ENCODE data around the gene SOCS7.
A peak's percentile ranks its signal among the peaks of the same experiment; 100 is the strongest.

Gene SOCS7

GRCh38 chr17:38369124-38369886 is 17.7 kb downstream of the SOCS7 start:
- DNase-seq = no peak

DNA sequence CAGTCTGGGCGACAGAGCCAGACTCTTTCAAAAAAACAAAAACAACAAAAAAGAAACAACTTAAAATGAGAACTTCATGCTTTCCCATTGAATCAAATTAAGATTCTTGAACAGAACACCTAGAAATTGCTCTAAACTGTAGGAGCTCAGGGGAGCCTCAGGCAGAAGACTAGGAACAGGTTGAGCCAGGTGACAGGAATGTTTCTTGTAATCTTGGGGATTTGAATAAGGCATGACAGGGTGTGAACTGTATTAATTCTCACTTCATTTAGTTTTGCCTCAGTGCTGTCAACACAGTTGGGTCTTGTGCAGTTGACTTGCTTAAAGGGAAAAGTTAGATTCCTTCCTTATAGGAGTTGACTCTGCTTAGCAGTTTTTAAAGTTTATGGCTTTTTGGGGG is 27.8 kb downstream of the SOCS7 start:
- no peak for DNase-seq

DNA sequence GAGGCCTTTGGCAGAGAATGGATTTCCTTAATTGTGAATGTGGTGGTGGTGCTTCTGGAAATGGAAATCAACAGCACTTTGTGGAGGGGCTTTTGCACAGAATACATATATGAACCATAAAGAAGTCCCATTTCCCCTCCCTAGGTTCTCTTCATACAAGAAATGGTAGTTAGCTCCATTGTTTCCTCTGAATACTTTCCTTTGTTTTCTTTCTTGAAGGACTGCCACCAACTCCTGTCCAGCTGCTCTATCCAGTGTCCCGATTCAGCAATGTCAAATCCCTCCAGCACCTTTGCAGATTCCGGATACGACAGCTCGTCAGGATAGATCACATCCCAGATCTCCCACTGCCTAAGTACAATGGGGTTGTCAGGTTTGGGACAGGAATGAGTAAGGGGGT is 43.4 kb downstream of the SOCS7 start:
- no peak for DNase-seq

GRCh38 chr17:38397227-38397626 is 45.6 kb downstream of the SOCS7 start:
- DNase-seq = no peak

- DNase-seq = no peak
These were observed 48.6 kb downstream of the SOCS7 start for GRCh38 chr17:38400286-38400685.

GRCh38 chr17:38401459-38401858 is 49.8 kb downstream of the SOCS7 start:
- no peak for DNase-seq

DNA sequence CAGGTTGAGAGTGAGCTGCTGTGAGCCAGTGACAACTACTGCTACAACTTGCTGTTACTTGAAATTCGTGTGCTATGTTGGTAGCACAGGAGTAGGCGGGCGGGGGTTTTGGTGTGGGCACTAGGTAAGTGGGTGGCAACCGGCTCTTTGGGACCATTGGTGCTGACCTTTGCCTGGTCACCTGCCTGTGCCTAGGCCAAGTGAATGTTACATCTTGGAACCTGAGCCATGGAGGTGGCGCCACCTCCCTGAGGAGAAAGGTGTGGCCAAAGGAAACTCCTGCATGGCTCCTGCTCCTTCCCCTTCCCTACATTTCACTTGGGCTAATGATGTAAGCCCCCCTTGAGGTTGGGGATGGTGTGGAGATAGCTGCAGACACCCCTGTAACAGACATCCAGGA is 51.3 kb downstream of the SOCS7 start:
- no peak for DNase-seq

GRCh38 chr17:38403491-38403890 is 51.8 kb downstream of the SOCS7 start:
- DNase-seq = peak; percentile 35

DNA sequence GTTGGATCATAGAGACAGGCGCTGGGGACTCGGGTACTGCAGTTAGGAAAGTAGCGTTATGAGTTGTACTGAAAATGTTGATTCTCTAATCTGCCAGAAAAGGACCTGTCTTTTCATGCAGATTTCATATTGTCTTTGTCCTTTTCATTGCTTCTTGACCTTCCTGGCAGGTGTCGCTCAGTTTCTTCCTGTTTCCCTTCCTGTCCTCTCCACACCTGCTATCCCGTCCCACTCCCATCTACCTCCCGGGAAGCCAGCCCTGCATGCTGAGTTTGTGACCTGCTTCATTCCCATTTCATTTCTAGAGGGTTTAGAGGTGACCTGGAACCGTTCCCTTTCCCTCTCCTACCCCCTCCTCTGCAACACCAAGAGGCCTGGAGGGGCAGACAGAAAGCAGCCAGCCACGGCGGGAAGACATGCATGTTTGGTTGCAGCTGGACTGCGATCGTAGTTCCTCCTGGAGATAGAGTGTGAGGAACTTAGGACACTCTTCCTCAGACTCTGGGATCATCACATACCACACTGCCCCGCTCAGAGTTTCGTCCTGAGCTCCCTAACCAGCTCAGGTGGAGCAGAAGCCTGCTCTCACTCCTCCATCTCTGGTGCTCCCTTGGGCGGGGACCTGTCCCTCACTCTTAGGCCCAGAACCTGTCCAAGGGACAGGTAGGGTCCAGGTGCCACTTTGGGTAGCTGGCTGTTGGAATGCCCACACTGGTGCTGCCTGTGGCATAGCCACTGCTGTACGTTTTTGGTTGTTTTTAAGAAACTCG is 52.7 kb downstream of the SOCS7 start:
- DNase-seq = no peak

GRCh38 chr17:38405654-38406053 is 54.0 kb downstream of the SOCS7 start:
- DNase-seq = no peak

DNA sequence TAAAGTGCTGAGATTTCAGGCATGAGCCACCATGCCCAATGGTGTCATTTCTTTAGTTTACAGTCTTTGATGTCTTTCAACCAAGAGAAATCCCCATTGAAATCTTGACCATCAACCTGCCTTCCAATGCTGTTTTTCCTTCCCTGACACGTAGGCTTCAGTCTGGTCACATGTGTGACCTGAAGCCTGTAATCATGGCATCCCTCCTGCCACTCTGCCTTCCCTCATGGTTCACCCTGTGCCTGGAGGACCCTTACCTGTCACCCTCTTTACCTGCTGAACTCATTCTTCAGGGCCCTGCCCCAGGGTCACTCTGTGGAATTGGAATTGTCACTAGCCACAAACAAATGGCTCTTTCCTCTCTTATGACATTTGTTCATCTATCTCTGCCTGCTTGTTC is 58.6 kb downstream of the SOCS7 start:
- DNase-seq = no peak

- DNase-seq = peak; percentile 89
These were observed 63.9 kb downstream of the SOCS7 start for GRCh38 chr17:38415250-38416194.

DNA sequence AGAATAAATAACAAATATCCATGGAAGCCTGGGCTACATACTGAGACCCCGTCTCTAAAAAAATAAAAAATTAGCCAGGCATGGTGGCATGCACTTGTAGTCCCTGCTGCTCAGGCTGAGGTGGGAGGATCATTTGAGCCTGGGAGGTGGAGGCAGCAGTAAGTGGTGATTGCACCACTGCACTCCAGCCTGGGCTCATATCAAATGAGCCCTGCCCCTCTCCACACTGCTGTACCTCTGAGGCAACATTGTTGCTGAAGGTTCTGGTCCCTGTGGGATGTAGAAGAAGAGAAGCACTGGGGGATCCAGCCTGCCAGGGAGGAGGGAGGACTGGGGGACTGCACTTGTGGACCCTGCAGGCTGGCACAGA is 65.2 kb downstream of the SOCS7 start:
- no peak for DNase-seq

- no peak for DNase-seq
These were observed 65.7 kb downstream of the SOCS7 start for GRCh38 chr17:38417210-38417951.

DNA sequence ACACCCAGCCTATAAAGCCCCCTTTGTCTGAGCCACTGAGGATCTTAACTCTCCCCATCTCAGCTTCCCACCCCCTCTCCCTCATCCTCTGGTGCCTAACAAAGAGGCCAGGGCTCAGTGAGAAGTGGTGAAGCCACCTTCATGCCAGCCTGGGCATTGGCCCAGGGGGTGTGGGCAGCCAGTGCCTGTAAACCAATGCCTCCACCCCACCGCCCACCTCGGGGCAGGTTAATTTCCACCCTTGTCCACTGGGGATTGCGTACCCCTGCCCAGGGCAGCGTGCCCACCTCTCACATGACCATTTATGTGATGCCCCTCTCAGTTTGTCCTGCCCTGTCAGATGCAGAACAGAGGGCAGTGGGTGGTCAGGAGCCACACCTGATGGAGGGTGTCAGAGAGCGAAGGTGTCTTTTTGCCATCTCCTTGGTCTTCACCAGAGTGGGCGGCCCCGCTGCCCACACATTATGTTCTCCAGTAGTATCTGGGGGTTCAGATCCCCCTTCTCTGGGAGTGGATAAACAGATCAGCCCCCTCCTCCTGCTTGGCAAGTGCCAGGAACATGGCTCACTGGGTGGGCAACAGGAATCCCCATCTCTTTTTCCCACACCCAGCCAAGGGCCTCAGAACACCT is 66.5 kb downstream of the SOCS7 start:
- no peak for DNase-seq

- DNase-seq = no peak
These were observed 67.3 kb downstream of the SOCS7 start for GRCh38 chr17:38418693-38419507.

DNA sequence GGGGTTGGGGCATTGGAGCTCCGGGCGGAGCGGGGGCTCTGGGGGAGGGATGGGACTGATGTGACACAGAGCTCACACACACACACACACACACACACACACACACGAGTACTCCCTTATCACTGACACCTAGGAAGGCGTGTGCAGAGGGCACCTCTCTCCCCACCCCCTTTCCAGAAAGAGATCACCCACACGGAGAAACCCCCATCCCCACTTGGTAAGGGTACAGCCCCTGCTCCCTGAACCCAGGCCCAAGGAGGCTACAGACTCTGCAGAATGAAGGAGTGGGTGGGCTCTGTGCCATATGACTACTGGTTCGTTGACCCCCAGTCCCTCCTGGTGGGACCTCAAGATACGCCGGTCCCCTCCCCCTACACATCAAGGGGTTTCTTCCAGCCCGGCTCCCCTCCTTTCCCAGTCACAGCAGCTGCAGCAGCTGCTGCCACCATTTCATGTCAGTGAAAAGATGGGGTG is 67.9 kb downstream of the SOCS7 start:
- no peak for DNase-seq

DNA sequence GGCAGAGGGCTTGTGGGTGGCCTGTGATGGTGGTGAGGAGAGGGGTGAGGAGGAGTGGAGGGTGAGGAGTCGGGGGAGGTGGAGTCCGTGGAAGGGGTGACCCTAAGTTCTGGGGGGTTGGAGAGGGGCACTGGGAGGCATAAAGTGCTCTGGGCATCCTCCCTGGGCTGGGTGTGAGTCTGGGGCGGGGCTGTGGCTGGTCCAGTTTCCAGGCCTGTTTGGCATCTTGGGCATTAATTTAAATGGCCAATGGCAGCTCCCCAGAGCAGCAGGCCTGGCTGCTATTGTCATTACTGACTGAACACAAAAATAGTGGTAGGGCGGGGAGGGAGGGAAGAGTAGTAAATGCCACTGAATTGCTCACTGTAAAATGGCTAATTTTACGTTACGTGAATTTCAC is 68.9 kb downstream of the SOCS7 start:
- no peak for DNase-seq

GRCh38 chr17:38421171-38421841 is 69.7 kb downstream of the SOCS7 start:
- DNase-seq = no peak

Data from NCI-H1694 (cell line).